ENCODE results near the gene CACNA1H.

The CACNA1H gene

DNA sequence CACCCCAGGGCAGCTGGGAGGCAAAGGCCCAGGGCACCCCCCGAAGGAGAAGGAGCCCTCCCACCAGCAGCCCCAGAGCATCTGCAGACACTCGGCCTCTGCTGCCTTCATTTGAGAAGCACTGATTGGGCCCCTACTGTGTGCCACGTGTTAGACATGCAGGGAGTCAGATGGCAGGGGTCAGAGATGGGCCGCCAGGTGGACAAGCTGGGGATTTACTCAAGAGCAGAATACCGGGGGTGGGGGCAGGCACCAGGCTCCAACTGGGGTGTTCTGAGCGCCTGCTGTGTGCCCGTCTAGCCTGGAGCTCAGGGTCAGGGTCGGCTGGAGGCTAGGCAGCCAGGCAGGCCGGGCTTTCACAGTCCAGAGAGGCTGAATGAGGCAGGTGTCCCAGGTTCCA, 53.4 kb downstream of the CACNA1H start:
- H3K4me3 ChIP-seq (ENCODE audit: low read depth, low read length) = no peak overlapping the region

DNA sequence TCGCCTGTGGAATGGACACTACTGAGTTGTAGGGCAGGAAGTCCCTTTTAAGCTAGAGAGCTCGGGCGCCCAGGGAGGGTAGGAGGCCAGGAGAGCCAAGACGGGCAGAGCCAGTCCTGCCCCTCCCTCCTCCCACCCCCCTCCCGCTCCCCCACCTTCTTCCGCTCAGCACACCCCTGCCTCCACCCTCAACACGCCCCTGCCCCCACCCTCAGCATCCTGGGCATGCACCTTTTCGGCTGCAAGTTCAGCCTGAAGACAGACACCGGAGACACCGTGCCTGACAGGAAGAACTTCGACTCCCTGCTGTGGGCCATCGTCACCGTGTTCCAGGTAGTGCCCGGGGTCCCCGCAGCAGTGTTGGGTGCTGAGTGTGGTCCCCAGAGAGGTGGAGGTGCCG, 53.9 kb downstream of the CACNA1H start:
- H3K4me3 ChIP-seq (ENCODE audit: low read depth, low read length) = no peak overlapping the region

DNA sequence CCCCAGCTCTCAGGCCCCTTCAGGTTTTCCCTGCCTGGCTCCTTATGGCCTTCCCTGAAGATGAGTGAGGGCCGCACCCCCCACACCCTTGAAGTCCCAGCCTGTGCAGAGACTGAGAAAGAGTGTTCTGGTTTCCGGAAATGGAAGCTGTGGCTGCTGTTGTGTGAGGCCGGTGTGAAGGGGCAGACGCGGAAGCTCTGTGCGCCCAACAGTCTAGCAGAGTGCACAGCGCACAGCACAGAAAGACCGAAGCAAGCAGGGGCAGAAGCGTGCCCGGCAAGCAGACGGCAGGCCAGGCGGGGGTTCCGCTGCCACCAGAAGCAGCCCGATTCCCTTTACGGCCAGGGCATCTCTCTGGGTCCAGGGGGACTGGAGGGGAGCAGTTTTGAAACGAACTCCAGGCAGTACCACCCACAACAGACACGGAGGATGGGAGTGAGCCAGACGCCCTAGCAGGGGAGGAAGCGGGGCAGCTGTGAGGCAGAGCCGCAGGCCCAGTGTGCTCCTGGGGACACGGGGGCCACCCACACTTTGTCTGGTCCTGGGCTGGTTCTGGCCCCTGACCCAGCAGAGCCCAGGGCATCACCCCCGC, 55.4 kb downstream of the CACNA1H start:
- no peak overlapping the region for H3K4me3 ChIP-seq (ENCODE audit: low read depth, low read length)

DNA sequence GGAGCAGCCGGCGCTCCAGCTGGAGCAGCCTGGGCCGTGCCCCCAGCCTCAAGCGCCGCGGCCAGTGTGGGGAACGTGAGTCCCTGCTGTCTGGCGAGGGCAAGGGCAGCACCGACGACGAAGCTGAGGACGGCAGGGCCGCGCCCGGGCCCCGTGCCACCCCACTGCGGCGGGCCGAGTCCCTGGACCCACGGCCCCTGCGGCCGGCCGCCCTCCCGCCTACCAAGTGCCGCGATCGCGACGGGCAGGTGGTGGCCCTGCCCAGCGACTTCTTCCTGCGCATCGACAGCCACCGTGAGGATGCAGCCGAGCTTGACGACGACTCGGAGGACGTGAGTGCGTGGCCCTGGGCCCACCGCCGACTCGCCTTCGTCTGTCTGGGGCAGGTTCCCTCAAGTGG, 56.2 kb downstream of the CACNA1H start:
- no peak overlapping the region for H3K4me3 ChIP-seq (ENCODE audit: low read depth, low read length)

DNA sequence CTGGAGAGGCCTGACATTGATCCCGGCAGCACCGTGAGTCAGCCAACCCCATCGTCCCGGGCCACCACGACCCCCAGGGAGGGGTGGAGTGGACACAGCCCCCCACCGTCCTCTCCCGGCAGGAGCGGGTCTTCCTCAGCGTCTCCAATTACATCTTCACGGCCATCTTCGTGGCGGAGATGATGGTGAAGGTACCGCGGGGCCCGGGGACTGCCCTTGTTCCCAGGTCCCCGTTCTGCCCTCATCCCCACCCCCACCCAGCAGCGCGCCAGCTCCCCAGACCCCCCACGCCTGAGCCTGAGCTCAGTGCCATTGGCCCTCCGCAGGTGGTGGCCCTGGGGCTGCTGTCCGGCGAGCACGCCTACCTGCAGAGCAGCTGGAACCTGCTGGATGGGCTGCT, 57.6 kb downstream of the CACNA1H start:
- H3K4me3 ChIP-seq (ENCODE audit: low read depth, low read length) = no peak overlapping the region

DNA sequence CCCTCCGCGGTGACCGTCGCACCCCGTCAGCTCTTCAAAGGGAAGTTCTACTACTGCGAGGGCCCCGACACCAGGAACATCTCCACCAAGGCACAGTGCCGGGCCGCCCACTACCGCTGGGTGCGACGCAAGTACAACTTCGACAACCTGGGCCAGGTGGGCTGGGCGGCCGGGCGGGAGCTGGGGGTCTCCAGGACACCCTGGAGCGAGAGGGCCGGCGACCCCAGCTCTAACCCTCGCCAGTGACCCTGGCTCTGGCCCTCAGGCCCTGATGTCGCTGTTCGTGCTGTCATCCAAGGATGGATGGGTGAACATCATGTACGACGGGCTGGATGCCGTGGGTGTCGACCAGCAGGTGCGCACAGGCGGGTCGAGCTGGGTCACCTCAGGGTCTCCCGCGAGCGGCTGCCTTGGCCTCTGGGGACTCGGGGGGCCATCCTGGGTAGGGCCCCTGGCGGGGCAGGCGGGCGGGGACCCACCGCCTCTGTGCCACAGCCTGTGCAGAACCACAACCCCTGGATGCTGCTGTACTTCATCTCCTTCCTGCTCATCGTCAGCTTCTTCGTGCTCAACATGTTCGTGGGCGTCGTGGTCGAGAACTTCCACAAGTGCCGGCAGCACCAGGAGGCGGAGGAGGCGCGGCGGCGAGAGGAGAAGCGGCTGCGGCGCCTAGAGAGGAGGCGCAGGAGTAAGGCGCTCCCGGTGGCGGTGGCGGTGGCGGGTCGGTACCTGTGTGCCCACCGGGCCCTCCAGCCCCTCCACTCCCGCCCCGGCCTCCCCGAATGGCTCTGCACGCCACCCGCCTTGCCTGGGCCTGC, 58.8 kb downstream of the CACNA1H start:
- H3K4me3 ChIP-seq (ENCODE audit: low read depth, low read length) = no peak overlapping the region

DNA sequence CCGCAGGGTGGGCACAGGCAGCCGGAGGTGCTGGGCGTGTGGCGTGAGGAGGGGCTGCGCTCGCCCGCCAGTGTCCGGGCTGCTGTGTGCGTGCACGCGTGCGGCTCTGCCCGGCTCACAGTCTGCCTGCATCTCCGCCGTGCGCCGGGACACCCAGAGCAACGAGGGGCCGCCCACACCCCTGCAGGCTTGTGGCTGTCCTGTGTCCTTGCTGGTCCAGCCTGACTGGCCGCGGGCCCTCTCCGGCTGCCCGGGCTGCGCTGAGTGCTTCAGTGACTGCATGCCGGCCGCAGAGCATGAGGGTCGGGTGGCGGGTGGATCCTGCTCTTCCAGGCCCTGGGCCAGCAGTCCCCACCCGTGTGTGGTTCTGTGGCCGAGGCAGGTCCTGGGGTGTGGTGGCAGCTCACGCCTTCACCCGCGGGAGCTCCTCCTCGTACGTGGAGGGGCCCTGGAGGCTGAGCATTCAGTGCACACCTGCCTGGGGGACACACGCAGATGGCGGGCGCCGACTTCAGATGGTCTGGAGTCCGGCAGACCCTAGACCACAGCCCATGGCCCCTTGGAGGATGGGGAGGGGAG, 59.8 kb downstream of the CACNA1H start:
- H3K4me3 ChIP-seq (ENCODE audit: low read depth, low read length) = no peak overlapping the region

DNA sequence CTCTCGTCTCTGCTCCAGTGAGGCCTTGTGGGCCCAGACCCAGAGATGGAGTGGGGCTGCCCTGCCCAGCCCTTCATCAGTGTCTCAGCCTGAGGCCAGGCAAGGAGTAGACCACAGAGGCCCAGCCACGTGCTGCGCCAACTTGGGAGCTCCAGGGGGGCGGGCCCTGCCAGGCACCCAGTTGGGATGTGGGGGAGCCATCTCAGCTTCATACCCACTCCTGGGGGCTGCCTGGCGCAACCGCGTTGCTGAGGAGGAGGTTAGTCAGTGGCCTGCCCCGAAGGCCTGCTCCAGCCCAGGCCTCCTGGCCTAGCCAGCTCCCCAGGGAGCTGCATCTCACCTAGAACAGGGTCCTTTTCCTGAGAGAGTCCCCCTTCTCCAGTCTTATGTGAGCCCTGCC, 60.3 kb downstream of the CACNA1H start:
- no peak overlapping the region for H3K4me3 ChIP-seq (ENCODE audit: low read depth, low read length)

DNA sequence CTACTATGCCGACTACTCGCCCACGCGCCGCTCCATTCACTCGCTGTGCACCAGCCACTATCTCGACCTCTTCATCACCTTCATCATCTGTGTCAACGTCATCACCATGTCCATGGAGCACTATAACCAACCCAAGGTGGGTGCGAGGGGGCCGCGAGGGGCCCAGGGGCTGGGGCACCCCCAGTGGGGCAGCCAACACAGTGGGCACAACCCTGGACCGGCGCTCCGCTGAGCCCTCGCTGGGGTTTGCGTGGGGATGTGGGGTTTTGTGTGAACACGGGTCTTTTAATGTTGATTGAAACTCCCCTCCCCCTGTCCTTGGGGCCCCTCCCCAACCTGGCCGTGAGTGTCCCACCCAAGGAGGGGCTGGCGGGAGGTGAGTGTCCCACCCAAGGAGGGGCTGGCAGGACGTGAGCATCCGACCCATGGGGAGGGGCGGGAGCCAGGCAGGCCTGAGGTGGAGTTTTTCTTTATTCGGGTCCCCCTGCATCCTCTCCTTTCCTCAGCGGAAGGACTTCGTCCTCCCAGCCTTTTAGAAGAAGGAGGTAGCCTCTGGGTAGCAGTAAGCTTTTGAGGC, 61.0 kb downstream of the CACNA1H start:
- H3K4me3 ChIP-seq (ENCODE audit: low read depth, low read length) = no peak overlapping the region

DNA sequence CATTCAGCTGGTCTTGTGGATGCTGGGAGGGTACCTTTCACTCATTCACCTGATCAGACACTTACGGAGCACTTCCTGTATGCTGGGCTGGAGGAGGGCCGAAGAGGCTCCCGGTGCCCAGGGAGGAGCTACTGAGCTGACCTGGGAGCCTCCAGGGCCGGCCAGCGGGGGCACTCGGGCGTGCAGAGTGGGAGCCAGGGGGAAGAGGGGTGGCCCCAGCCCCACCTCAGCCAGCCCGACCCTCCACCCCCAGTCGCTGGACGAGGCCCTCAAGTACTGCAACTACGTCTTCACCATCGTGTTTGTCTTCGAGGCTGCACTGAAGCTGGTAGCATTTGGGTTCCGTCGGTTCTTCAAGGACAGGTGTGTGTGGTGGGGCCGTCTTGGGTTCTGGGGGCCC, 61.8 kb downstream of the CACNA1H start:
- no peak overlapping the region for H3K4me3 ChIP-seq (ENCODE audit: low read depth, low read length)

DNA sequence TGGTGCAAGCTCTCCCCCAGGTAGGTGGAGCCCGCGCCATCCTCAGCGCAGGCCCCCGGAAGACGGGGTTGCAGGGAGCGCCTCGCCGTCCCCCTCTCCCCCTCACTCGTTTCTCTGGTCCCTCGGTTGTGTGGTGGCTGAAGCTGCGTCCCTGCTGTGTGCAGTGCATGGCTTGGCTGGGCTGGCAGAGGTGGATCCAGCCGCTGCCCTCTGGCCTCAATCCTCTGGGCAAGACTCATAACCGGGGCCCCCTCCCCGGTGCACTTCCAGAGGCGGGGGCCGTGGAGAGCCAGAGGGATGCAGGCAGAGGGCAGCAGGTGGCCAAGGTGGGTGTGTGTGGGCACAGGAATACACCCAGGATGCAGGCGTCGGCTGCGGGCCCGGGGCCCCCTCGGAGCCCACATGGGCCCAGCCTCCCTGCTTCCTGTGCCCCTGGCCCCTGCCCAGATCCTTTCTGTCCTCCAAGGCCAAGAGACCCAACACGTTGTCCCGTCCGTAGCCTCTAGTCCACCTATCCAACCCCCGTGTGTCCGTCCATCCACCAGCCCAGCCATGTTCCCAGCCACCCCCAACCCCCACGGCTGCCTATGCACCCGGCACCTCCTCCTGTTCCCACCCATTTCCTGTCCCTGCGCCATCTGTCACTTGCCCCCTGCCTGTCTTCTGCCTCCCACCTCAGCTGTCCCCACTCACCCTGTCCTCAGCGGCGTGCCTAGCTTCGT, 62.8 kb downstream of the CACNA1H start:
- H3K4me3 ChIP-seq (ENCODE audit: low read depth, low read length) = no peak overlapping the region

DNA sequence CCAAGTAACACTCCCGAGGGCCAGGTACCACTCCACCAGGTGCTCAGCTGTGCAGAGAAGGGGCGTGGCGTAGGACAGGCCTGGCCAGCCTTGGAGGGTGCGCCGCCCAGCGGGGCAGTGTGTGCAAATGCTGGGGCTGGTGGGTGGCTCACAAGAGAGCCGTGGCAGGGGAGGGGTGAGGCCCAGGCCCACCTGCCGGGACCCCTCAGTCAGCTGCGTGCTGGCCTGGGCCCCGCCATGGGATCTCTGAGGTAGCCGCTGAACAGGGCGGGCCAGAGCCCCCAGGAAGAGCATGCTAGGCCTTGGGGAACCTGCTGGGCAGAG, 63.4 kb downstream of the CACNA1H start:
- no peak overlapping the region for H3K4me3 ChIP-seq (ENCODE audit: low read depth, low read length)

DNA sequence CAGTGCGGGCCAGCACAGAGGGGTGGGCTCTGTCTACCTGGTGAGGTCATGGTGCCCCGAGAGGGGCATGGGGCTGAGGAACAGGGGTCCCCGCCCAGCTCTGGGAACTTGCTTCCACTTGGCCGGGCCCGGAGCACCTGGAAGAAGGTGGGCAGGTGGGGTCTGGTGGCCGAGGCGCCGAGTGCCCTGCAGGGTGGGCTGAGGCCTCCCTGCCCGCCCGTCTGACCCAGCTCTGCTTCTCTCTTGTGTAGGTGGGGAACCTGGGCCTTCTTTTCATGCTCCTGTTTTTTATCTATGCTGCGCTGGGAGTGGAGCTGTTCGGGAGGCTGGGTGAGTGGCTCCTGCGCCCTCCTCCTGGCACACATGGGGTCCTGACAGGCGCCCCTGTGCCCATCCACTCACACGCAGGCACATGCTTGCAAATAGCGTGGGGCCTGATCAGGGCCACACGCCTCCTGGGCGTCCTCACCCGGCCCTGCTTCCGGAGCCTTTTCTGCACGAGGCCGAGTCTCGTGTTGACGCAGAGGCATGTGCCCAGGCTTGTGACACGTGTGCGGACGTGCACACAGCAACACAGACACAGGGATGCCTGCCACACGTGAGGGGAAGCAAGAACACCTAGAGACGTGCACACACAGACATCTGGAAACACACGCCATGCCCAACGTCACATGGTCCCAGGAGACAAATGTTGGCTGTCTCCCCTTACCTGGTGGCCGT, 63.9 kb downstream of the CACNA1H start:
- no peak overlapping the region for H3K4me3 ChIP-seq (ENCODE audit: low read depth, low read length)

DNA sequence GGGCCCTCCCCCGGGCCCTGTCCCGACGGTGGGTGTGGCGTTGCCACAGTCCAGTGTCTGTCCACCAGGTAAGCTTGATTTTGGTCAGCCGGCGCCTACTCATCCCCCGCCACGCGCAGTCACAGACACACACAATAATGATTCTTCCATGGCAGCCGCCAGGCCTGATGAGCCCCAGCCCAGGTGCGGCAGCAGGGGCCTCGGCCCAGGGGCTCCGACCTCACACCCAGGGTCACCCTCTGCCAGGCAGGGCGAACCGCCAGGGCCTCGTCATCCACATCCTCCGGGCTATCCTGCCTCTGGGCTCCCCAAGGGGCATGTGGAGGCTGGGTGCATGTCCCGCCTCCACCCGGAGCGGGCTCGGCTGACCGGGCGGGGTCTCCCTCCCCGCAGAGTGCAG, 64.6 kb downstream of the CACNA1H start:
- no peak overlapping the region for H3K4me3 ChIP-seq (ENCODE audit: low read depth, low read length)

DNA sequence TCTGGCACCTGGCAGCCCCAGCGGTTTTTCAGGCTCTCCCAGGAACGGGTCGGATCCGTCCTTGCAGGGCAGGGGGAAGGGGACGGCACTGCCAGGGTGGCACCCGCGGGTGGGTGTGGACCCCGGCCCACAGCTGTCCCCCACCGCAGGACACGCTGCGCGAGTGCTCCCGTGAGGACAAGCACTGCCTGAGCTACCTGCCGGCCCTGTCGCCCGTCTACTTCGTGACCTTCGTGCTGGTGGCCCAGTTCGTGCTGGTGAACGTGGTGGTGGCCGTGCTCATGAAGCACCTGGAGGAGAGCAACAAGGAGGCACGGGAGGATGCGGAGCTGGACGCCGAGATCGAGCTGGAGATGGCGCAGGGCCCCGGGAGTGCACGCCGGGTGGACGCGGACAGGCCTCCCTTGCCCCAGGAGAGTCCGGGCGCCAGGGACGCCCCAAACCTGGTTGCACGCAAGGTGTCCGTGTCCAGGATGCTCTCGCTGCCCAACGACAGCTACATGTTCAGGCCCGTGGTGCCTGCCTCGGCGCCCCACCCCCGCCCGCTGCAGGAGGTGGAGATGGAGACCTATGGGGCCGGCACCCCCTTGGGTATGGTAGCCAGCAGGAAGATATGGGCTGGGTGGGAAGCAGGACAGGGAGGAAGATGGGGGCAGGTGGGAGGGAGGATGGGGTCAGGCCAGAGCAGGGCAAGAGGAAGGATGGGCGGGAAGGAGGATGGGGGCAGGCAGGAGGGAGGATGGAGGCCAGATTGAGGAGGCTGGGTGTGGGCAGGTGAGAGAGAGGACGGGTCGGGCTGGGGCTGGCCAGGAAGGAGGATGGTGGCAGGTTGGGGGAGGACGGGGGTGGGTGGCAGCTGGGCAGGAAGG, 65.4 kb downstream of the CACNA1H start:
- H3K4me3 ChIP-seq (ENCODE audit: low read depth, low read length) = no peak overlapping the region

DNA sequence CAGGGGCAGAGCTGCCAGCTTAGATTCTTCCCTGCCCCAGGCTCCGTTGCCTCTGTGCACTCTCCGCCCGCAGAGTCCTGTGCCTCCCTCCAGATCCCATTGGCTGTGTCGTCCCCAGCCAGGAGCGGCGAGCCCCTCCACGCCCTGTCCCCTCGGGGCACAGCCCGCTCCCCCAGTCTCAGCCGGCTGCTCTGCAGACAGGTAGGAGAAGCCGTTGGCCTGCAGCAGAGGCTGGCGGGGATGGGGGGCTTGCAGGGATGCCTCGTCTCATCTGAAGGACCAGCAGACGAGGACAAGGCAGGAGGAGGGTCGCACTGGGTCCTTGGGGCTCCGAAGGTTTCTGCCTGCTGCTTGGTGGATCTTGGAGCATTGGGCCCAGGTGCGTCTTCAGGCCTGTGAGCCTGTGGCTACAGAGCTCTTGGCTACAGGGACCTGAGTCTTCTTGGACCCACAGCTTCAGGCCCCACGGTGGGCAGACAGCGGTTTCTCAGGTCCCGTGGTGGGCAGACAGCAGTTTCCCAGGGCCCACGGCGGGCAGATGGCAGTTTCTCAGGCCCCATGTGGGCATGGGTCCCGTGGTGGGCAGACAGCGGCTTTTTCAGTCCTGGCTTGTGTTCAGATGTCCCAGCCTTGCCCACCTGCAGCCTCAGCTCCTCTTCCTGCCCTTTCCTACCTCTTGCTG, 66.2 kb downstream of the CACNA1H start:
- no peak overlapping the region for H3K4me3 ChIP-seq (ENCODE audit: low read depth, low read length)

DNA sequence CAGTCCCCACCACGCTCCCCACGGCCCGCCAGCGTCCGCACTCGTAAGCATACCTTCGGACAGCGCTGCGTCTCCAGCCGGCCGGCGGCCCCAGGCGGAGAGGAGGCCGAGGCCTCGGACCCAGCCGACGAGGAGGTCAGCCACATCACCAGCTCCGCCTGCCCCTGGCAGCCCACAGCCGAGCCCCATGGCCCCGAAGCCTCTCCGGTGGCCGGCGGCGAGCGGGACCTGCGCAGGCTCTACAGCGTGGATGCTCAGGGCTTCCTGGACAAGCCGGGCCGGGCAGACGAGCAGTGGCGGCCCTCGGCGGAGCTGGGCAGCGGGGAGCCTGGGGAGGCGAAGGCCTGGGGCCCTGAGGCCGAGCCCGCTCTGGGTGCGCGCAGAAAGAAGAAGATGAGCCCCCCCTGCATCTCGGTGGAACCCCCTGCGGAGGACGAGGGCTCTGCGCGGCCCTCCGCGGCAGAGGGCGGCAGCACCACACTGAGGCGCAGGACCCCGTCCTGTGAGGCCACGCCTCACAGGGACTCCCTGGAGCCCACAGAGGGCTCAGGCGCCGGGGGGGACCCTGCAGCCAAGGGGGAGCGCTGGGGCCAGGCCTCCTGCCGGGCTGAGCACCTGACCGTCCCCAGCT, 67.3 kb downstream of the CACNA1H start:
- no peak overlapping the region for H3K4me3 ChIP-seq (ENCODE audit: low read depth, low read length)

DNA sequence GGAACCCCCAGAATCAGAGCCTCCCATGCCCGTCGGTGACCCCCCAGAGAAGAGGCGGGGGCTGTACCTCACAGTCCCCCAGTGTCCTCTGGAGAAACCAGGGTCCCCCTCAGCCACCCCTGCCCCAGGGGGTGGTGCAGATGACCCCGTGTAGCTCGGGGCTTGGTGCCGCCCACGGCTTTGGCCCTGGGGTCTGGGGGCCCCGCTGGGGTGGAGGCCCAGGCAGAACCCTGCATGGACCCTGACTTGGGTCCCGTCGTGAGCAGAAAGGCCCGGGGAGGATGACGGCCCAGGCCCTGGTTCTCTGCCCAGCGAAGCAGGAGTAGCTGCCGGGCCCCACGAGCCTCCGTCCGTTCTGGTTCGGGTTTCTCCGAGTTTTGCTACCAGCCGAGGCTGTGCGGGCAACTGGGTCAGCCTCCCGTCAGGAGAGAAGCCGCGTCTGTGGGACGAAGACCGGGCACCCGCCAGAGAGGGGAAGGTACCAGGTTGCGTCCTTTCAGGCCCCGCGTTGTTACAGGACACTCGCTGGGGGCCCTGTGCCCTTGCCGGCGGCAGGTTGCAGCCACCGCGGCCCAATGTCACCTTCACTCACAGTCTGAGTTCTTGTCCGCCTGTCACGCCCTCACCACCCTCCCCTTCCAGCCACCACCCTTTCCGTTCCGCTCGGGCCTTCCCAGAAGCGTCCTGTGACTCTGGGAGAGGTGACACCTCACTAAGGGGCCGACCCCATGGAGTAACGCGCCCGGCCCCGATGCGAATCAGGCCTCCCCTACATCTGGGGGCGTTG, 68.1 kb downstream of the CACNA1H start:
- H3K4me3 ChIP-seq (ENCODE audit: low read depth, low read length) = no peak overlapping the region
